ENCODE measurements around the gene THUMPD2.

GRCh38 chr2:39780825-39781600, 2.0 kb upstream of the THUMPD2 start:
- no peak for TF ChIP-seq POLR2A (IDR thresholded peaks at IDR 0.05)
- TF ChIP-seq, protein P1, sequence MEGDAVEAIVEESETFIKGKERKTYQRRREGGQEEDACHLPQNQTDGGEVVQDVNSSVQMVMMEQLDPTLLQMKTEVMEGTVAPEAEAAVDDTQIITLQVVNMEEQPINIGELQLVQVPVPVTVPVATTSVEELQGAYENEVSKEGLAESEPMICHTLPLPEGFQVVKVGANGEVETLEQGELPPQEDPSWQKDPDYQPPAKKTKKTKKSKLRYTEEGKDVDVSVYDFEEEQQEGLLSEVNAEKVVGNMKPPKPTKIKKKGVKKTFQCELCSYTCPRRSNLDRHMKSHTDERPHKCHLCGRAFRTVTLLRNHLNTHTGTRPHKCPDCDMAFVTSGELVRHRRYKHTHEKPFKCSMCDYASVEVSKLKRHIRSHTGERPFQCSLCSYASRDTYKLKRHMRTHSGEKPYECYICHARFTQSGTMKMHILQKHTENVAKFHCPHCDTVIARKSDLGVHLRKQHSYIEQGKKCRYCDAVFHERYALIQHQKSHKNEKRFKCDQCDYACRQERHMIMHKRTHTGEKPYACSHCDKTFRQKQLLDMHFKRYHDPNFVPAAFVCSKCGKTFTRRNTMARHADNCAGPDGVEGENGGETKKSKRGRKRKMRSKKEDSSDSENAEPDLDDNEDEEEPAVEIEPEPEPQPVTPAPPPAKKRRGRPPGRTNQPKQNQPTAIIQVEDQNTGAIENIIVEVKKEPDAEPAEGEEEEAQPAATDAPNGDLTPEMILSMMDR (IDR thresholded peaks at IDR 0.05), result no peak
